Germinal center (tissue), 1 donor: Measurements from ENCODE around the gene SERTM2.

Experiments used
- DNase-seq: peaks from one replicate; pipeline ENCODE4 v3.0.0; 2012; ENCODE audit warnings: mixed read lengths, low spot score

SERTM2 gene

GRCh38 chrX:111560801-111561200 is 49.4 kb downstream of the SERTM2 start:
- DNase-seq: no peak

GRCh38 chrX:111561851-111562250 is 50.4 kb downstream of the SERTM2 start:
- DNase-seq: no peak

GRCh38 chrX:111567542-111568255 is 56.3 kb downstream of the SERTM2 start:
- DNase-seq: no peak

GRCh38 chrX:111568354-111568753 is 56.9 kb downstream of the SERTM2 start:
- no peak for DNase-seq

GRCh38 chrX:111568817-111569216 is 57.4 kb downstream of the SERTM2 start:
- DNase-seq: no peak
